Kidney (tissue), 22 donors: ENCODE measurements around the gene OXLD1. TPM values are rescaled to one million over a fixed set of nuclear protein-coding genes. Genes with fewer than 3 reads are reported as not detected.
A peak's percentile ranks its signal among the peaks of the same experiment; 100 is the strongest.

Experiments
- DNase-seq, 5 donors: peaks; one replicate each; pipeline ENCODE4 v3.0.0-alpha.2; 2013 to 2020
- FAIRE-seq: peaks from 2 replicates; lab custom pipeline; 2012; peaks lifted over from hg19 to GRCh38; lab: Jason Lieb, UNC
- H3K27ac ChIP-seq, 2 donors: one replicate each; pipeline ENCODE4 v1.7.0; 2013; ENCODE audit warnings: low read depth in 2 of 2, low read length in 2 of 2, inconsistent platforms in 1 of 2
- H3K27me3 ChIP-seq: one replicate; pipeline ENCODE4 v1.7.1; 2013; ENCODE audit warnings: low read length, inconsistent platforms; ENCODE audit not compliant: control insufficient read depth, insufficient read depth
- H3K36me3 ChIP-seq, 3 donors: one replicate each; pipeline versions ENCODE4 v1.7.0 to v1.7.1; 2013; ENCODE audit warnings: low read length in 3 of 3, control low read depth in 1 of 3, inconsistent platforms in 1 of 3; ENCODE audit not compliant: insufficient read depth in 3 of 3, control insufficient read depth in 2 of 3
- H3K4me1 ChIP-seq, 3 donors: one replicate each; pipeline versions ENCODE4 v1.7.0 to v1.7.1; 2013; ENCODE audit warnings: low read length in 3 of 3, inconsistent platforms in 1 of 3, low read depth in 1 of 3; ENCODE audit not compliant: control insufficient read depth in 2 of 3, insufficient read depth in 2 of 3
- H3K4me3 ChIP-seq, 3 donors: one replicate each; pipeline versions ENCODE4 v1.7.0 to v1.8.1; 2013; ENCODE audit warnings: low read length in 3 of 3, control low read depth in 1 of 3, inconsistent platforms in 1 of 3
- H3K9ac ChIP-seq, 3 donors: one replicate each; pipeline versions ENCODE4 v1.7.0 to v1.7.1; 2013; ENCODE audit warnings: low read length in 3 of 3, control low read depth in 1 of 3, inconsistent platforms in 1 of 3
- H3K9me3 ChIP-seq, 3 donors: one replicate each; pipeline versions ENCODE4 v1.7.0 to v1.7.1; 2013; ENCODE audit warnings: low read length in 3 of 3, control low read depth in 1 of 3, inconsistent platforms in 1 of 3; ENCODE audit not compliant: control insufficient read depth in 2 of 3, insufficient read depth in 1 of 3
- CTCF ChIP-seq: IDR thresholded peaks from 3 replicates; pipeline ENCODE4 v1.5.1; 2012; ENCODE audit warnings: mild to moderate bottlenecking, moderate library complexity, borderline replicate concordance; ENCODE audit not compliant: insufficient read depth; ENCODE audit errors: extremely low read depth
- intact Hi-C: fragments of 100-400 bp; cut with DNase I; formaldehyde crosslinking; loops from one replicate; pipeline ENCODE4 v1.11.1; 2022
- long read RNA-seq, 10 donors: library from polyadenylated mRNA in 1 of 10; unstranded in 1 of 10; transcript quantifications; one replicate each; pipeline ENCODE4 v2.0.0 and lab custom pipeline, GENCODE V29; 2021 to 2026
- polyA plus RNA-seq: library from polyadenylated mRNA; stranded (reverse); fragments of 350-450 nt; fragmentation: Illumina TruSeq; extraction: RNeasy Lipid Tissue Mini Kit (QIAGEN cat#74804); gene quantifications from one replicate; pipeline ENCODE4 v1.2.3, GENCODE V29; 2014; ENCODE audit warnings: low read depth, low replicate concordance; ENCODE audit not compliant: insufficient read depth
- total RNA-seq: library from RNA; stranded (reverse); fragmentation: NEBNext Ultra II Directional; extraction: Animal tissue kit (Norgen Biotek cat#: 25700); gene quantifications from one replicate; pipeline ENCODE4 v1.2.1, GENCODE V29; 2021
- donor health status: control.
- donor health status: control.
- donor health status: control.
- donor health status: control.
- donor health status: control.
- donor health status: DM: yes; HTN: yes; CAD: no.
- donor health status: Normal renal cell carcinoma (clear cell type).

OXLD1 gene
- total RNA-seq, result 28.2 TPM
- polyA plus RNA-seq, result 51.9 TPM
- long read RNA-seq, donor 1, transcript OXLD1-201 (2 exons, 620 nt), result minor isoform, 5 of 25 reads
- long read RNA-seq, donor 1, transcript OXLD1-206 (1 exons, 1,600 nt), result major isoform, 10 of 25 reads
- long read RNA-seq, donor 1, transcript OXLD1-207 (2 exons, 821 nt), result minor isoform, 7 of 25 reads
- long read RNA-seq, donor 1, partial matches to known transcripts, result 0 of 25 reads
- long read RNA-seq, donor 1, other reads (novel, unspliced or antisense), result 0 of 25 reads
- long read RNA-seq, donor 2, transcript OXLD1-206 (1 exons, 1,600 nt), result major isoform, 14 of 21 reads
- long read RNA-seq, donor 2, partial matches to known transcripts, result 0 of 21 reads
- long read RNA-seq, donor 2, other reads (novel, unspliced or antisense), result 0 of 21 reads
- long read RNA-seq, donor 3, transcript OXLD1-206 (1 exons, 1,600 nt), result major isoform, 20 of 26 reads
- long read RNA-seq, donor 3, partial matches to known transcripts, result 0 of 26 reads
- long read RNA-seq, donor 3, other reads (novel, unspliced or antisense), result 0 of 26 reads
- long read RNA-seq, donor 4, transcript OXLD1-207 (2 exons, 821 nt), result minor isoform, 5 of 35 reads
- long read RNA-seq, donor 4, transcript OXLD1-206 (1 exons, 1,600 nt), result major isoform, 11 of 35 reads
- long read RNA-seq, donor 4, partial matches to known transcripts, result 11 of 35 reads
- long read RNA-seq, donor 4, other reads (novel, unspliced or antisense), result 6 of 35 reads
- long read RNA-seq, donor 5, partial matches to known transcripts, result 0 of 1 reads
- long read RNA-seq, donor 5, other reads (novel, unspliced or antisense), result 0 of 1 reads
- long read RNA-seq, donor 6, transcript OXLD1-206 (1 exons, 1,600 nt), result minor isoform, 5 of 15 reads
- long read RNA-seq, donor 6, transcript OXLD1-201 (2 exons, 620 nt), result major isoform, 8 of 15 reads
- long read RNA-seq, donor 6, partial matches to known transcripts, result 0 of 15 reads
- long read RNA-seq, donor 6, other reads (novel, unspliced or antisense), result 0 of 15 reads
- long read RNA-seq, donor 7, transcript OXLD1-206 (1 exons, 1,600 nt), result major isoform, 25 of 39 reads
- long read RNA-seq, donor 7, transcript OXLD1-207 (2 exons, 821 nt), result minor isoform, 8 of 39 reads
- long read RNA-seq, donor 7, partial matches to known transcripts, result 0 of 39 reads
- long read RNA-seq, donor 7, other reads (novel, unspliced or antisense), result 0 of 39 reads
- long read RNA-seq, donor 8, transcript OXLD1-206 (1 exons, 1,600 nt), result major isoform, 17 of 26 reads
- long read RNA-seq, donor 8, partial matches to known transcripts, result 0 of 26 reads
- long read RNA-seq, donor 8, other reads (novel, unspliced or antisense), result 0 of 26 reads
- long read RNA-seq, donor 9, transcript OXLD1-201 (2 exons, 620 nt), result minor isoform, 5 of 23 reads
- long read RNA-seq, donor 9, transcript OXLD1-206 (1 exons, 1,600 nt), result major isoform, 11 of 23 reads
- long read RNA-seq, donor 9, partial matches to known transcripts, result 0 of 23 reads
- long read RNA-seq, donor 9, other reads (novel, unspliced or antisense), result 0 of 23 reads
- long read RNA-seq, donor 10, transcript OXLD1-206 (1 exons, 1,600 nt), result major isoform, 17 of 25 reads
- long read RNA-seq, donor 10, partial matches to known transcripts, result 0 of 25 reads
- long read RNA-seq, donor 10, other reads (novel, unspliced or antisense), result 0 of 25 reads

GRCh38 chr17:81666342-81667191 is at the start of gene OXLD1, which contains the start of gene CCDC137:
TSS of gene OXLD1 (minus strand) at chr17:81666605. CDS start at chr17:81666577, 28 bp downstream.
TSS of gene CCDC137 (plus strand) at chr17:81666737. CDS start at chr17:81666767, 30 bp downstream.
- H3K9ac ChIP-seq, result peak within 1 kb of the TSS; percentile 32 to 79 (median 57)
- peaks cover 0 to 18% (median 0%) of the 10 kb centered on the region in 3 donors for H3K4me1 ChIP-seq
- no peak for FAIRE-seq

GRCh38 chr17:81715107-81715871 is 48.9 kb upstream of the OXLD1 start:
- intact Hi-C loops, result no loop called here
- Histone ChIP-seq H3K4me3 (no peak overlapping the region), H3K9me3 (no peaks in the 10 kb centered on the region), H3K27ac (no peak overlapping the region), H3K27me3 (peaks cover 4% of the 10 kb centered on the region), H3K4me1 (peaks cover 0 to 32% (median 7%) of the 10 kb centered on the region in 3 donors), H3K36me3 (no peaks in the 10 kb centered on the region), H3K9ac (no peak overlapping the region)
- TF ChIP-seq CTCF, result no peak
- FAIRE-seq (no peak), DNase-seq (peak in 1 of 5 donors; percentile 77)

More at GRCh38 chr17:81666342-81667191, at the start of gene OXLD1, which contains the start of gene CCDC137:
- intact Hi-C loops, result no loop called here
- Histone ChIP-seq H3K27ac (peak within 1 kb of the TSS; percentile 58 to 61), H3K9me3 (no peaks in the 10 kb centered on the region), H3K27me3 (no peaks in the 10 kb centered on the region), H3K4me3 (peak within 1 kb of the TSS; percentile 78 to 83 (median 80)), H3K36me3 (peaks cover 0 to 14% (median 3%) of the 10 kb centered on the region in 3 donors)
- DNase-seq, result peak; percentile 97 to 99 (median 98)
- no peak for TF ChIP-seq CTCF
